ENCODE data around the gene TSPY9. TPM values are rescaled to one million over a fixed set of nuclear protein-coding genes. Genes with fewer than 3 reads are reported as not detected.
"Not testable (repeated sequence)": the region's sequence is repeated elsewhere in the genome, so short reads cannot be mapped to it uniquely, and the experiment has no call there.

TSPY9 gene, protein sequence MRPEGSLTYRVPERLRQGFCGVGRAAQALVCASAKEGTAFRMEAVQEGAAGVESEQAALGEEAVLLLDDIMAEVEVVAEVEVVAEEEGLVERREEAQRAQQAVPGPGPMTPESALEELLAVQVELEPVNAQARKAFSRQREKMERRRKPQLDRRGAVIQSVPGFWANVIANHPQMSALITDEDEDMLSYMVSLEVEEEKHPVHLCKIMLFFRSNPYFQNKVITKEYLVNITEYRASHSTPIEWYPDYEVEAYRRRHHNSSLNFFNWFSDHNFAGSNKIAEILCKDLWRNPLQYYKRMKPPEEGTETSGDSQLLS
- total RNA-seq (not detected), polyA plus RNA-seq (not detected)
- long read RNA-seq, donor 1, result 0 reads
- long read RNA-seq, donor 2, result 0 reads
- long read RNA-seq, donor 3, result 0 reads

DNA sequence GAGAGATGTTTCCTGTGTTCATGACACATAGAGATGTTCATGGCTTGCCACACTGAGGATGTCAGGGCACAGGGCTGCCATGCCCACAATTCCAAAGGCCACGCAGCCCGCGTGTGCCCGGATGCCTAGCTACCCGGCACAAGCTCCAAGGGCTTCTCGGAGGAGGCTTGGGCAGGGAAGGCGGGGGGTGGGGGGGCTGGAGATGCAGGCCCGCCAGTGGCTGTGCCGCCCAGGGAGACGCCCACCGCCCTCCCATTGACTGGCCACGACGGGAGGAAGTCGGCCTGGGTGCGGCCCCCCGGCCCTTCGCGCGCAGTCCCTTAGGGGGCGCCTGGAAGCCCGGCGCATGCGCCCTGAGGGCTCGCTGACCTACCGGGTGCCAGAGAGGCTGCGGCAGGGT is at the start of gene TSPY9:
TSPY9 (plus strand) TSS at position 301 of the 400 bp plus-strand sequence; CDS start at position 347, 46 bp downstream.
- H3K4me3 ChIP-seq; intact Hi-C loops (cut with DNase I); DNase-seq; H3K9me3 ChIP-seq; H3K36me3 ChIP-seq; H3K4me1 ChIP-seq (ENCODE audit: insufficient read depth); H3K27me3 ChIP-seq; H3K27ac ChIP-seq: not testable (repeated sequence)
- no CpG with 5 or more reads among the region's 26 CpGs for WGBS, 3 donors

- H3K9me3 ChIP-seq; H3K36me3 ChIP-seq; H3K27ac ChIP-seq; H3K4me1 ChIP-seq (ENCODE audit: insufficient read depth); H3K27me3 ChIP-seq; DNase-seq; H3K4me3 ChIP-seq; intact Hi-C loops (cut with DNase I): not testable (repeated sequence)
- WGBS, 3 donors, result no CpG with 5 or more reads among the region's 25 CpGs
Measured at GRCh38 chrY:9466655-9467054, 20.4 kb upstream of the TSPY9 start, which contains the start of gene TSPY1. TSS of gene TSPY1 (plus strand) at chrY:9466955. CDS start at chrY:9467001, 46 bp downstream.

DNA sequence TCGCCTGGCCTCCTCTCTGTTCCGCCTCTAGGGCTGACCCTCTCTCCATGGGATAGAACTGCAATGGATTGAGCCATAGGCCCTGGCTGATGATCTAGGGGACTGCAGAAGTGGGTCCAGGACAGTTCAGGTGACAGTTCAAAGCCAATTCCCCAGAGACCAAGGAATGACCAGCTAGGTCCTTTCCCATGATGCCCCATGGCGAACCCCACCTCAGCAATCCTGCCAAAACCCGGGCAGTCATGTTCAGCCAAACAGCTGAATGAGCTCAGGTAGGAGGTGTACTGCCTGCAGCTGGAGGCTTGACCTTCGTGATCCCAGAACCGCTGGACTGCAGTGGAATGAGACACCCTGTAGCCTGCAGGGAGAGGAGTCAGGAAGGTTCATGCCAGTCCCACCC is 17.3 kb downstream of the TSPY9 start:
- H3K27ac ChIP-seq; H3K27me3 ChIP-seq; H3K4me3 ChIP-seq; DNase-seq; H3K36me3 ChIP-seq; intact Hi-C loops (cut with DNase I); H3K9me3 ChIP-seq; H3K4me1 ChIP-seq (ENCODE audit: insufficient read depth): not testable (repeated sequence)
- WGBS, 3 donors, result no CpG with 5 or more reads among the region's 6 CpGs

GRCh38 chrY:9516287-9516686 is 29.2 kb downstream of the TSPY9 start:
- DNase-seq; H3K27me3 ChIP-seq; H3K9me3 ChIP-seq; H3K36me3 ChIP-seq; H3K27ac ChIP-seq; intact Hi-C loops (cut with DNase I); H3K4me1 ChIP-seq (ENCODE audit: insufficient read depth); H3K4me3 ChIP-seq: not testable (repeated sequence)
- no CpG with 5 or more reads among the region's 12 CpGs for WGBS, 3 donors

DNA sequence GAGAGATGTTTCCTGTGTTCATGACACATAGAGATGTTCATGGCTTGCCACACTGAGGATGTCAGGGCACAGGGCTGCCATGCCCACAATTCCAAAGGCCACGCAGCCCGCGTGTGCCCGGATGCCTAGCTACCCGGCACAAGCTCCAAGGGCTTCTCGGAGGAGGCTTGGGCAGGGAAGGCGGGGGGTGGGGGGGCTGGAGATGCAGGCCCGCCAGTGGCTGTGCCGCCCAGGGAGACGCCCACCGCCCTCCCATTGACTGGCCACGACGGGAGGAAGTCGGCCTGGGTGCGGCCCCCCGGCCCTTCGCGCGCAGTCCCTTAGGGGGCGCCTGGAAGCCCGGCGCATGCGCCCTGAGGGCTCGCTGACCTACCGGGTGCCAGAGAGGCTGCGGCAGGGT is 40.5 kb downstream of the TSPY9 start, which contains the start of gene TSPY10:
TSPY10 (plus strand) TSS at position 301 of the 400 bp plus-strand sequence; CDS start at position 347, 46 bp downstream.
- H3K9me3 ChIP-seq; intact Hi-C loops (cut with DNase I); H3K4me1 ChIP-seq (ENCODE audit: insufficient read depth); H3K27ac ChIP-seq; H3K27me3 ChIP-seq; H3K4me3 ChIP-seq; DNase-seq; H3K36me3 ChIP-seq: not testable (repeated sequence)
- no CpG with 5 or more reads among the region's 26 CpGs for WGBS, 3 donors

Other genes starting within 250 kb of the TSPY9 start
- not detected for gene TSPY4, start 149.8 kb upstream of the TSPY9 start, total RNA-seq
- gene TSPY4, start 149.8 kb upstream of the TSPY9 start, polyA plus RNA-seq, result not detected
- gene TSPY8, start 129.5 kb upstream of the TSPY9 start, total RNA-seq, result not detected
- not detected for gene TSPY8, start 129.5 kb upstream of the TSPY9 start, polyA plus RNA-seq
- not detected for gene TSPY3, start 88.8 kb upstream of the TSPY9 start, total RNA-seq
- not detected for gene TSPY3, start 88.8 kb upstream of the TSPY9 start, polyA plus RNA-seq
- not detected for gene TSPY1, start 20.3 kb upstream of the TSPY9 start, total RNA-seq
- gene TSPY1, start 20.3 kb upstream of the TSPY9 start, polyA plus RNA-seq, result not detected
- not detected for gene TSPY10, start 40.6 kb downstream of the TSPY9 start, total RNA-seq
- not detected for gene TSPY10, start 40.6 kb downstream of the TSPY9 start, polyA plus RNA-seq

All from ovary (tissue), 10 donors.